HepG2 (cell line): ENCODE measurements around the gene KRI1. TPM values are rescaled to one million over a fixed set of nuclear protein-coding genes. Genes with fewer than 3 reads are reported as not detected.

Source experiments
- ARHGAP35 ChIP-seq: sonication (generic); formaldehyde crosslinking; IDR thresholded peaks from 2 replicates; pipeline ENCODE4 v1.9.0; 2022; ENCODE audit warnings: mild to moderate bottlenecking, inconsistent platforms, moderate library complexity, missing genetic modification reagents, borderline replicate concordance
- ISL2 ChIP-seq: sonication (generic); formaldehyde crosslinking; IDR thresholded peaks from 2 replicates; pipeline ENCODE4 v1.5.0; 2020; ENCODE audit warnings: missing genetic modification reagents
- MAFF ChIP-seq: IDR thresholded peaks from 2 replicates; pipeline ENCODE4 v1.6.1; 2011; ENCODE audit warnings: low read depth, low read length, improper control_type of control experiment
- MBNL3 ChIP-seq: fragments of 250-450 bp; sonication (Bioruptor Pico); conservative IDR thresholded peaks from 2 replicates; pipeline ENCODE4 v1.8.0; 2022; ENCODE audit warnings: mild to moderate bottlenecking, inconsistent platforms
- MLLT10 ChIP-seq: sonication (generic); formaldehyde crosslinking; IDR thresholded peaks from 2 replicates; pipeline ENCODE4 v1.4.0; 2020; ENCODE audit warnings: missing genetic modification reagents
- MXD4 ChIP-seq: IDR thresholded peaks from 2 replicates; pipeline ENCODE4 v1.6.1; 2016; ENCODE audit warnings: mild to moderate bottlenecking, missing biosample characterization, missing genetic modification reagents
- NR2F6 ChIP-seq, 2 experiments: IDR thresholded peaks; 2 replicates each; pipeline ENCODE4 v1.6.1; 2016; ENCODE audit warnings: antibody characterized with exemption in 1 of 2, mild to moderate bottlenecking in 1 of 2
- POLR2A ChIP-seq, 2 experiments: IDR thresholded peaks; 2 replicates each; pipeline ENCODE4 v1.6.1; 2011; ENCODE audit warnings: low read depth in 2 of 2, low read length in 2 of 2, mild to moderate bottlenecking in 1 of 2, moderate library complexity in 1 of 2; ENCODE audit not compliant: insufficient read depth in 1 of 2
- SALL2 ChIP-seq: sonication (generic); formaldehyde crosslinking; IDR thresholded peaks from 2 replicates; pipeline ENCODE4 v1.8.1; 2023; ENCODE audit warnings: mild to moderate bottlenecking, missing genetic modification reagents, inconsistent platforms
- SMYD3 ChIP-seq: sonication (generic); formaldehyde crosslinking; IDR thresholded peaks from 2 replicates; pipeline ENCODE4 v1.8.1; 2023; ENCODE audit warnings: mild to moderate bottlenecking, missing genetic modification reagents
- ZNF550 ChIP-seq: sonication (generic); formaldehyde crosslinking; IDR thresholded peaks from 2 replicates; pipeline ENCODE4 v1.4.0; 2020; ENCODE audit warnings: mild to moderate bottlenecking, missing genetic modification reagents, borderline replicate concordance
- ZNF614 ChIP-seq: IDR thresholded peaks from 2 replicates; pipeline ENCODE4 v1.6.1; 2018; ENCODE audit warnings: missing biosample characterization, missing genetic modification reagents, inconsistent platforms, borderline replicate concordance
- ZNF746 ChIP-seq: sonication (generic); formaldehyde crosslinking; IDR thresholded peaks from 2 replicates; pipeline ENCODE4 v1.8.0; 2022; ENCODE audit warnings: mild to moderate bottlenecking, missing genetic modification reagents
- ZNF792 ChIP-seq: IDR thresholded peaks from 2 replicates; pipeline ENCODE4 v1.6.1; 2016
- ZNF83 ChIP-seq: sonication (generic); formaldehyde crosslinking; IDR thresholded peaks from 2 replicates; pipeline ENCODE4 v1.4.0; 2020; ENCODE audit warnings: missing genetic modification reagents, mild to moderate bottlenecking, borderline replicate concordance
- polyA plus RNA-seq, 8 experiments: library from polyadenylated mRNA; depleted of rRNA in 3 of 8; stranded (reverse) in 7 of 8; unstranded in 1 of 8; fragments of >200 nt; fragmentation: Illumina TruSeq in 4 of 8; extraction: Trizol in 4 of 8; gene quantifications; 2 replicates each; pipeline versions ENCODE4 v1.2.1 to v1.2.3, GENCODE V29; 2011 to 2016; ENCODE audit warnings: low read depth in 4 of 8, missing spikeins in 1 of 8, mixed read lengths in 1 of 8; ENCODE audit not compliant: insufficient read depth in 1 of 8
- total RNA-seq, 5 experiments: library from RNA; depleted of rRNA; stranded (reverse); fragments of >200 nt; fragmentation: Illumina TruSeq; extraction: Trizol; gene quantifications; 2 replicates each; pipeline ENCODE4 v1.2.3, GENCODE V29; 2016; ENCODE audit warnings: low read depth in 1 of 5
- TF ChIP-seq, protein P1 (sequence below): sonication (generic); formaldehyde crosslinking; IDR thresholded peaks from 2 replicates; pipeline ENCODE4 v1.4.0; 2020; ENCODE audit warnings: mild to moderate bottlenecking, missing genetic modification reagents, borderline replicate concordance
- TF ChIP-seq, protein P2 (sequence below): sonication (generic); formaldehyde crosslinking; conservative IDR thresholded peaks from 2 replicates; pipeline ENCODE4 v1.4.0; 2020; ENCODE audit warnings: missing genetic modification reagents
- TF ChIP-seq, protein P3 (sequence below): fragments of 450-650 bp; IDR thresholded peaks from 2 replicates; pipeline ENCODE4 v1.6.1; 2016
- TF ChIP-seq, protein P4 (sequence below): sonication (generic); formaldehyde crosslinking; conservative IDR thresholded peaks from 2 replicates; pipeline ENCODE4 v1.4.0; 2020; ENCODE audit warnings: missing genetic modification reagents

Gene KRI1
- total and polyA plus RNA-seq, 2 of the 13 experiments (the other 11 are each of a cell fraction or from before 2014, with no cell fraction given) = 9.1 to 11.7 TPM

DNA sequence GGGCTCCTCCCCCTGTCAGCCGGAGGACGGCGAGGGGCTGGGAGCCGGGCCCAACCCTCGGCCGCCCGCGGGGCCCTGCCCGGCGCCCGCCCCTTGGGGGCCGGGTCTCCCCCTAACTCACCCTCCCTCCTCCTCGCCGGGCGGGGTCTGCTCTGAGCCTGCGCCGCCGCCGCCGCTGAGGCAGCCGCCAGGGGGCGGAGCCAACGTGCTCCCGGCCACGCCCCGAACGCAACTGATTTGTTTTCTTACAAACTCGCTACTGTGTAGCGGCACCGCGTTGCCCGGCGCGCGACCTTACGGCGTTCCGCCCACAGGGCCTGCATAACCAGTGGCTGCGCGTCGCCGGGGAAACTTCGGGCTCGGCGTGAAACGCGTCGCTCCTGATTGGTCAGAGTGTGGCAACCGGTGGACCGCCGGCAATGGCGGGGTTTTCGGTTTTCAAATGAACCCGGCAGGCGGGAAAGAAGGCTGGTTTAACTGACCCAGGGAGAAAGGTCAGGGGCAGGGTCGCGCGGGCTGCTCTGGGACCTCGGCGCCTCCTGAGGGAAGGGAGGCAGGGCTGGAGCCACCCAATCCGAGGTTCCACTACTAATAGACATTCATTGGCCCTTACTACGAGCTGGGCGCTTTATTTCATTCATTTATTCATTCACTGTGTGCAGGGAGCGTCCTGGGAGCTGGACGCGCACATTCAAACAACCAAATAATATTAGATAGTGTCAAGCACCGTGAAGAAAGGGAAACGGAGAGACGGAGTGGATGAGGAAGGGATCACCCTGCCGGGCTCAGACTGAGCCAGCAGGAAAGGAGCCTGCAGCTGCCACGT is 3.2 kb upstream of the KRI1 start, which contains the start of gene CDKN2D (continued):
- TF ChIP-seq, protein P1, sequence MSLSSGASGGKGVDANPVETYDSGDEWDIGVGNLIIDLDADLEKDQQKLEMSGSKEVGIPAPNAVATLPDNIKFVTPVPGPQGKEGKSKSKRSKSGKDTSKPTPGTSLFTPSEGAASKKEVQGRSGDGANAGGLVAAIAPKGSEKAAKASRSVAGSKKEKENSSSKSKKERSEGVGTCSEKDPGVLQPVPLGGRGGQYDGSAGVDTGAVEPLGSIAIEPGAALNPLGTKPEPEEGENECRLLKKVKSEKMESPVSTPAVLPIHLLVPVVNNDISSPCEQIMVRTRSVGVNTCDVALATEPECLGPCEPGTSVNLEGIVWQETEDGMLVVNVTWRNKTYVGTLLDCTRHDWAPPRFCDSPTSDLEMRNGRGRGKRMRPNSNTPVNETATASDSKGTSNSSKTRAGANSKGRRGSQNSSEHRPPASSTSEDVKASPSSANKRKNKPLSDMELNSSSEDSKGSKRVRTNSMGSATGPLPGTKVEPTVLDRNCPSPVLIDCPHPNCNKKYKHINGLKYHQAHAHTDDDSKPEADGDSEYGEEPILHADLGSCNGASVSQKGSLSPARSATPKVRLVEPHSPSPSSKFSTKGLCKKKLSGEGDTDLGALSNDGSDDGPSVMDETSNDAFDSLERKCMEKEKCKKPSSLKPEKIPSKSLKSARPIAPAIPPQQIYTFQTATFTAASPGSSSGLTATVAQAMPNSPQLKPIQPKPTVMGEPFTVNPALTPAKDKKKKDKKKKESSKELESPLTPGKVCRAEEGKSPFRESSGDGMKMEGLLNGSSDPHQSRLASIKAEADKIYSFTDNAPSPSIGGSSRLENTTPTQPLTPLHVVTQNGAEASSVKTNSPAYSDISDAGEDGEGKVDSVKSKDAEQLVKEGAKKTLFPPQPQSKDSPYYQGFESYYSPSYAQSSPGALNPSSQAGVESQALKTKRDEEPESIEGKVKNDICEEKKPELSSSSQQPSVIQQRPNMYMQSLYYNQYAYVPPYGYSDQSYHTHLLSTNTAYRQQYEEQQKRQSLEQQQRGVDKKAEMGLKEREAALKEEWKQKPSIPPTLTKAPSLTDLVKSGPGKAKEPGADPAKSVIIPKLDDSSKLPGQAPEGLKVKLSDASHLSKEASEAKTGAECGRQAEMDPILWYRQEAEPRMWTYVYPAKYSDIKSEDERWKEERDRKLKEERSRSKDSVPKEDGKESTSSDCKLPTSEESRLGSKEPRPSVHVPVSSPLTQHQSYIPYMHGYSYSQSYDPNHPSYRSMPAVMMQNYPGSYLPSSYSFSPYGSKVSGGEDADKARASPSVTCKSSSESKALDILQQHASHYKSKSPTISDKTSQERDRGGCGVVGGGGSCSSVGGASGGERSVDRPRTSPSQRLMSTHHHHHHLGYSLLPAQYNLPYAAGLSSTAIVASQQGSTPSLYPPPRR = no peak; the same call in 1 of the 2 replicates
- TF ChIP-seq, protein P2, sequence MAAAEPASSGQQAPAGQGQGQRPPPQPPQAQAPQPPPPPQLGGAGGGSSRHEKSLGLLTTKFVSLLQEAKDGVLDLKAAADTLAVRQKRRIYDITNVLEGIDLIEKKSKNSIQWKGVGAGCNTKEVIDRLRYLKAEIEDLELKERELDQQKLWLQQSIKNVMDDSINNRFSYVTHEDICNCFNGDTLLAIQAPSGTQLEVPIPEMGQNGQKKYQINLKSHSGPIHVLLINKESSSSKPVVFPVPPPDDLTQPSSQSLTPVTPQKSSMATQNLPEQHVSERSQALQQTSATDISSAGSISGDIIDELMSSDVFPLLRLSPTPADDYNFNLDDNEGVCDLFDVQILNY (CRISPR knock-in tag) = peak; percentile 98
- TF ChIP-seq SALL2 (CRISPR knock-in tag) (no peak), MLLT10 (CRISPR knock-in tag) (no peak), MBNL3 (no peak), MXD4 (CRISPR knock-in tag) (no peak; the same call in none of the 2 replicates), ZNF83 (CRISPR knock-in tag) (no peak), ZNF550 (CRISPR knock-in tag) (no peak), ZNF792 (CRISPR knock-in tag) (peak; percentile 20; the same call in 1 of the 2 replicates), ISL2 (CRISPR knock-in tag) (no peak), NR2F6 (IDR thresholded peaks at IDR 0.05) (peak; percentile 94), NR2F6 (CRISPR knock-in tag; IDR thresholded peaks at IDR 0.05) (peak; percentile 79), MAFF (no peak), ZNF746 (CRISPR knock-in tag) (peak; percentile 44; the same call in 1 of the 2 replicates), SMYD3 (peak; percentile 96), ZNF614 (peak; percentile 56; the same call in 1 of the 2 replicates), POLR2A (IDR thresholded peaks at IDR 0.05; ENCODE audit: insufficient read depth in 1 of 2, low read depth in 2 of 2, low read length in 2 of 2) (peak; percentile 18 to 71), ARHGAP35 (CRISPR knock-in tag) (no peak; the same call in 1 of the 2 replicates)
- TF ChIP-seq, protein P3, sequence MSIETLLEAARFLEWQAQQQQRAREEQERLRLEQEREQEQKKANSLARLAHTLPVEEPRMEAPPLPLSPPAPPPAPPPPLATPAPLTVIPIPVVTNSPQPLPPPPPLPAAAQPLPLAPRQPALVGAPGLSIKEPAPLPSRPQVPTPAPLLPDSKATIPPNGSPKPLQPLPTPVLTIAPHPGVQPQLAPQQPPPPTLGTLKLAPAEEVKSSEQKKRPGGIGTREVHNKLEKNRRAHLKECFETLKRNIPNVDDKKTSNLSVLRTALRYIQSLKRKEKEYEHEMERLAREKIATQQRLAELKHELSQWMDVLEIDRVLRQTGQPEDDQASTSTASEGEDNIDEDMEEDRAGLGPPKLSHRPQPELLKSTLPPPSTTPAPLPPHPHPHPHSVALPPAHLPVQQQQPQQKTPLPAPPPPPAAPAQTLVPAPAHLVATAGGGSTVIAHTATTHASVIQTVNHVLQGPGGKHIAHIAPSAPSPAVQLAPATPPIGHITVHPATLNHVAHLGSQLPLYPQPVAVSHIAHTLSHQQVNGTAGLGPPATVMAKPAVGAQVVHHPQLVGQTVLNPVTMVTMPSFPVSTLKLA = peak; percentile 91
- TF ChIP-seq, protein P4, sequence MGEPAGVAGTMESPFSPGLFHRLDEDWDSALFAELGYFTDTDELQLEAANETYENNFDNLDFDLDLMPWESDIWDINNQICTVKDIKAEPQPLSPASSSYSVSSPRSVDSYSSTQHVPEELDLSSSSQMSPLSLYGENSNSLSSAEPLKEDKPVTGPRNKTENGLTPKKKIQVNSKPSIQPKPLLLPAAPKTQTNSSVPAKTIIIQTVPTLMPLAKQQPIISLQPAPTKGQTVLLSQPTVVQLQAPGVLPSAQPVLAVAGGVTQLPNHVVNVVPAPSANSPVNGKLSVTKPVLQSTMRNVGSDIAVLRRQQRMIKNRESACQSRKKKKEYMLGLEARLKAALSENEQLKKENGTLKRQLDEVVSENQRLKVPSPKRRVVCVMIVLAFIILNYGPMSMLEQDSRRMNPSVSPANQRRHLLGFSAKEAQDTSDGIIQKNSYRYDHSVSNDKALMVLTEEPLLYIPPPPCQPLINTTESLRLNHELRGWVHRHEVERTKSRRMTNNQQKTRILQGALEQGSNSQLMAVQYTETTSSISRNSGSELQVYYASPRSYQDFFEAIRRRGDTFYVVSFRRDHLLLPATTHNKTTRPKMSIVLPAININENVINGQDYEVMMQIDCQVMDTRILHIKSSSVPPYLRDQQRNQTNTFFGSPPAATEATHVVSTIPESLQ (CRISPR knock-in tag) = no peak
